Transverse colon (tissue), 4 donors: Measurements from ENCODE around the gene WDR31. TPM values are rescaled to one million over a fixed set of nuclear protein-coding genes. Genes with fewer than 3 reads are reported as not detected.

Source experiments
- DNase-seq: peaks from one replicate; pipeline ENCODE4 v3.0.0-alpha.2; 2019
- H3K27ac ChIP-seq, 4 donors: fragments of 200-600 bp; sonication (generic); 2 replicates each; pipeline ENCODE4 v1.5.1; 2016 to 2018; ENCODE audit warnings: inconsistent platforms in 4 of 4
- H3K27me3 ChIP-seq: fragments of 200-600 bp; sonication (generic); 2 replicates; pipeline ENCODE4 v1.5.1; 2017; ENCODE audit warnings: inconsistent platforms
- H3K36me3 ChIP-seq, 4 donors: fragments of 200-600 bp; sonication (generic); 2 replicates each; pipeline ENCODE4 v1.5.1; 2017 to 2019; ENCODE audit warnings: inconsistent platforms in 4 of 4
- H3K4me1 ChIP-seq, 4 donors: fragments of 200-600 bp; sonication (generic); 2 replicates each; pipeline ENCODE4 v1.5.1; 2017 to 2020; ENCODE audit warnings: inconsistent platforms in 4 of 4
- H3K4me3 ChIP-seq, 4 donors: fragments of 200-600 bp; sonication (generic); 1 replicate in 1 of 4; 2 replicates in 3 of 4; pipeline versions ENCODE4 v1.5.1 to v1.6.1; 2017 to 2019; ENCODE audit warnings: inconsistent platforms in 4 of 4
- H3K9me3 ChIP-seq, 2 donors: fragments of 200-600 bp; sonication (generic); 2 replicates each; pipeline ENCODE4 v1.5.1; 2017 to 2019; ENCODE audit warnings: inconsistent platforms in 2 of 2
- EP300 ChIP-seq: sonication (generic); formaldehyde crosslinking; IDR thresholded peaks from one replicate; pipeline ENCODE4 v1.6.1; 2017; ENCODE audit warnings: antibody characterized with exemption, low read depth
- POLR2A ChIP-seq: fragments of 450-650 bp; IDR thresholded peaks from one replicate; pipeline ENCODE4 v1.6.1; 2016; ENCODE audit warnings: antibody characterized with exemption, mild to moderate bottlenecking, moderate library complexity
- POLR2AphosphoS5 ChIP-seq, 3 donors: sonication (generic); formaldehyde crosslinking; IDR thresholded peaks; one replicate each; pipeline ENCODE4 v1.6.1; 2016; ENCODE audit warnings: antibody characterized with exemption in 3 of 3
- WGBS, 2 donors: methylation state at CpG; one replicate each; pipeline ENCODE4 v1.1.5; 2018; ENCODE audit warnings: low coverage in 1 of 2; 5-methylcytosine and 5-hydroxymethylcytosine counted together
- in situ Hi-C, 4 donors: fragments of 200-750 bp; cut with MboI; loops; one replicate each; pipeline versions ENCODE4 v1.15.0 to v1.15.1; 2017; ENCODE audit warnings: low sequenced_read_pairs in 3 of 4, low pct_ligation_motif_present in 1 of 4, low pct_unique_long_range_greater_than_20kb in 1 of 4
- intact Hi-C: fragments of 100-400 bp; cut with DNase I; formaldehyde crosslinking; loops from one replicate; pipeline ENCODE4 v1.15.1; 2023; ENCODE audit warnings: low total_unique reads
- total RNA-seq, 4 donors: library from RNA; depleted of rRNA; stranded (reverse); fragments of >200 nt; gene quantifications; one replicate each; pipeline ENCODE4 v1.1.0, GENCODE V29; 2016
- TF ChIP-seq, protein P1 (sequence below), 5 experiments: fragments of 200-600 bp in 3 of 5; fragments of 450-650 bp in 2 of 5; sonication (generic) in 3 of 5; IDR thresholded peaks; 1 replicate in 2 of 5; 2 replicates in 3 of 5; pipeline ENCODE4 v1.5.1; 2016 to 2017; ENCODE audit warnings: antibody characterized with exemption in 5 of 5, inconsistent platforms in 3 of 5, mild to moderate bottlenecking in 2 of 5, moderate library complexity in 1 of 5

The WDR31 gene
- total RNA-seq, 4 donors from 2014 or later = 0.60 to 3.0 (median 1.6) TPM

DNA sequence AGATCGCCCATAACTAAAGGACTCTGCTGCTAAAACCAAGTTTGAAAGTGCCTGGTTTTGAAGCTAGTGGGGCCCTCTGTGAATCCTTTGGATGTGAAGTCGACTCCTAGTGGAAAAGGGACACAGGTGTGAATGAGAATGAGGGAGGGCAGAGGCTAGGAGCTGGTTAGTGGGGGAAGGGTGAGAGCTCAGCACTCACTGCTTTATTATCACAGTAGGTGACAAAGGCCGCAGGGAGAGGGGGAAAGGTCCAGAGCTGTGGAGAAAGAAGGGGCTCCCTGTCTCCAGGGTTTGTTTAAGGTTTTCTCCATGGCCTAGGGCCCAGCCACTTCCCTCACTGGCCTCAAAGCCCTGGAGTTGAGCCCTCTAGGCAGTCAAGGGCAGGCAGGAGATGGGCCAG is 33.2 kb upstream of the WDR31 start:
- Histone ChIP-seq H3K27ac (peak overlapping the region in 3 of 4 donors; percentile 13 to 38 (median 37)), H3K9me3 (no peaks in the 10 kb centered on the region), H3K4me3 (no peak overlapping the region), H3K4me1 (peaks cover 0 to 30% (median 19%) of the 10 kb centered on the region in 4 donors), H3K27me3 (no peaks in the 10 kb centered on the region), H3K36me3 (peaks cover 0 to 13% (median 3%) of the 10 kb centered on the region in 4 donors)
- WGBS, 2 donors = 54% methylated on average over 3 of the region's 3 CpGs; no CpG with 5 or more reads in 1 of the 2 donors
- no peak for TF ChIP-seq EP300
- TF ChIP-seq, protein P1, sequence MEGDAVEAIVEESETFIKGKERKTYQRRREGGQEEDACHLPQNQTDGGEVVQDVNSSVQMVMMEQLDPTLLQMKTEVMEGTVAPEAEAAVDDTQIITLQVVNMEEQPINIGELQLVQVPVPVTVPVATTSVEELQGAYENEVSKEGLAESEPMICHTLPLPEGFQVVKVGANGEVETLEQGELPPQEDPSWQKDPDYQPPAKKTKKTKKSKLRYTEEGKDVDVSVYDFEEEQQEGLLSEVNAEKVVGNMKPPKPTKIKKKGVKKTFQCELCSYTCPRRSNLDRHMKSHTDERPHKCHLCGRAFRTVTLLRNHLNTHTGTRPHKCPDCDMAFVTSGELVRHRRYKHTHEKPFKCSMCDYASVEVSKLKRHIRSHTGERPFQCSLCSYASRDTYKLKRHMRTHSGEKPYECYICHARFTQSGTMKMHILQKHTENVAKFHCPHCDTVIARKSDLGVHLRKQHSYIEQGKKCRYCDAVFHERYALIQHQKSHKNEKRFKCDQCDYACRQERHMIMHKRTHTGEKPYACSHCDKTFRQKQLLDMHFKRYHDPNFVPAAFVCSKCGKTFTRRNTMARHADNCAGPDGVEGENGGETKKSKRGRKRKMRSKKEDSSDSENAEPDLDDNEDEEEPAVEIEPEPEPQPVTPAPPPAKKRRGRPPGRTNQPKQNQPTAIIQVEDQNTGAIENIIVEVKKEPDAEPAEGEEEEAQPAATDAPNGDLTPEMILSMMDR (IDR thresholded peaks at IDR 0.05) = no peak
- TF ChIP-seq POLR2A = no peak
- TF ChIP-seq POLR2AphosphoS5 (IDR thresholded peaks at IDR 0.05) = no peak
- in situ Hi-C loops (no loop called here), intact Hi-C loops (no loop called here)
- no peak for DNase-seq

DNA sequence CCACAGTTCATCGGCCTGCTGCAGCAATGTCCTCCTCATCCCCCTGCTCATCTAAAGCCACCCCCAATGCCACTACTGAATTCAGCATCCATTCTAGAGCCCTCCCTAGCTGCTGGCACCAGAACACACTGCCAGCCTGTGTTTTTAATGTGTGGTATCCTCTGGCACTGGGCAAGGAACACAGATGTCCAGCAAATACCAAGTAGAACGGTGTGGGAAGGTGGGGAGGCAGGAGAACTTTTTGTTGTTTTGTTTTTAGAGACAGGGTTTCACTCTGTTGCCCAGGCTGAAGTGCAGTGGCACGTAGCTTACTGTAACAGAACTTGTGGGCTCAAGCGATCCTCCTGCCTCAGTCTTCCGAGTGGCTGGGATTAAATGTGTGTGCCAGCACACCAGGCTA is 32.0 kb upstream of the WDR31 start:
- Histone ChIP-seq H3K36me3 (peaks cover 0 to 13% (median 3%) of the 10 kb centered on the region in 4 donors), H3K4me1 (peaks cover 0 to 24% (median 12%) of the 10 kb centered on the region in 4 donors), H3K4me3 (no peak overlapping the region), H3K9me3 (no peaks in the 10 kb centered on the region), H3K27ac (no peak overlapping the region), H3K27me3 (no peaks in the 10 kb centered on the region)
- TF ChIP-seq EP300 (no peak), POLR2A (peak; percentile 19), POLR2AphosphoS5 (IDR thresholded peaks at IDR 0.05) (peak in 1 of 3 donors; percentile 6)
- TF ChIP-seq, protein P1 (IDR thresholded peaks at IDR 0.05) = no peak
- WGBS, 2 donors = 80 to 85% methylated on average over 1 to 5 of the region's 5 CpGs
- intact Hi-C loops = no loop called here
- in situ Hi-C loops = no loop called here
- DNase-seq = no peak

DNA sequence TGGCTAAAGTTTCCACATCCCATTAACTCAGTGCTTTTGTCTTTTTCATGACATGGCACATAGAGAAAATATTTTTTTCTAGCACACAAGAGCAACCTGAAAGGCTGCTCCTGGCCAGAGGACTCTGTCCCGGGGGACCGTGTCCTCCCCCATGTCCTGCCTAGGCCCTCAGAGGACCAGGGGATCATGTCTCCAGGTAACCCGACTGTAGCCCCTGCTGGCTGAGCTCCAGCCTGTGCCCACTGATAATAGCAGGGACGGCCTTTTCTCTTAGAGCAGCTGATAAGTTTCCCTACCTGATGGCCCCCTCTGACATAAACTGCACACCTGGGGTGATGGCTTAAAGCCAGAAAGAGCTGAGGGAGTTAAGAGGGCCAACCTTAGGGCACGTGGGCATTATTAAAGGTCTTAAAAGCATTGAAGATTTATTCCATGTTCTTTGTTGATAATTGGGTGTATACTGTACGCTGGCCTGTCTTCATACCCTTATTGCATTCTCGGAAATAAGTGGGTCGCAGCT is 30.8 kb upstream of the WDR31 start:
- Histone ChIP-seq H3K4me3 (no peak overlapping the region), H3K9me3 (no peaks in the 10 kb centered on the region), H3K27me3 (no peaks in the 10 kb centered on the region), H3K27ac (no peak overlapping the region), H3K36me3 (peaks cover 0 to 13% (median 3%) of the 10 kb centered on the region in 4 donors), H3K4me1 (peaks cover 0 to 22% (median 12%) of the 10 kb centered on the region in 4 donors)
- intact Hi-C loops (no loop called here), in situ Hi-C loops (no loop called here)
- no peak for DNase-seq
- TF ChIP-seq POLR2A (no peak), EP300 (no peak)
- WGBS, 2 donors = 66 to 82% methylated on average over 4 to 8 of the region's 8 CpGs

DNA sequence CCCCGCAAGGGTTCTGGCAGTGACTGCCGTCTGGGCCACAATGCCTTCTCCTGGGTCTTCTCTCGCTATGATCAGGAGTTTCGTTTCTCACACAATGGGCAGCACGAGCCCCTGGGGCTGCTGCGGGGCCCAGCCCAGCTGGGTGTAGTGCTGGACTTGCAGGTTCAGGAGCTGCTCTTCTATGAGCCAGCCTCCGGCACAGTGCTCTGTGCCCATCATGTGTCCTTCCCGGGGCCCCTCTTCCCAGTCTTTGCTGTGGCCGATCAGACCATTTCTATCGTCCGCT is 29.7 kb upstream of the WDR31 start:
- no peak for DNase-seq
- Histone ChIP-seq H3K27ac (no peak overlapping the region), H3K27me3 (no peaks in the 10 kb centered on the region), H3K4me3 (no peak overlapping the region), H3K36me3 (peaks cover 0 to 13% (median 3%) of the 10 kb centered on the region in 4 donors), H3K4me1 (peaks cover 0 to 11% (median 5%) of the 10 kb centered on the region in 4 donors), H3K9me3 (no peaks in the 10 kb centered on the region)
- in situ Hi-C loops = no loop called here
- WGBS, 2 donors = 80 to 85% methylated on average over 1 to 8 of the region's 11 CpGs
- TF ChIP-seq EP300 (no peak), POLR2A (no peak), POLR2AphosphoS5 (IDR thresholded peaks at IDR 0.05) (no peak)
- TF ChIP-seq, protein P1 (IDR thresholded peaks at IDR 0.05) = no peak
- intact Hi-C loops = no loop called here
